Loucy (cell line): ENCODE results near the gene RIIAD1.

Source experiments
- EZH2phosphoT487 ChIP-seq: fragments of 200-600 bp; IDR thresholded peaks from 2 replicates; pipeline ENCODE4 v1.6.1; 2018; ENCODE audit warnings: antibody characterized with exemption, mild to moderate bottlenecking, moderate library complexity, borderline replicate concordance
- TF ChIP-seq, protein P1 (sequence below): fragments of 200-600 bp; sonication (generic); conservative IDR thresholded peaks from 2 replicates; pipeline ENCODE4 v1.5.1; 2014; ENCODE audit warnings: mild to moderate bottlenecking, antibody characterized with exemption, low read length

DNA sequence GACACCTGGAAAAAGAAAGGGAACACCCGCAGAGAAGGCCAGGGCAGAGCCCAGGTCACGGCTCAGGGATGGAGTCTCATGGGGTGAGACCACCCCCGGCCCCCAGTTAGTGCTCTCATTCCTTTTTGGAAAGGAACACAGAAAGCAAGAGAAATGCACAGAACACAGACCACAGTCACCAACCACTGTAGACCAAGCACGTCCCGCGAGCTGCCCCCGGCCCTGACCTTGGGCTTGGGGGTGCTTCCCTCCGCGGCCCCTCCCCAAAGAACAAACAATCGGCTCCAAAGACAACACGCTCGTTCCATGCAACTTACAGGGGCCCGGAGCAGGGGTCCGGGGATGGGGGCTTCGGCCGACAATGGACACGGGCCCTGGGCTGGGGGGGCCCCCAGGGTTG is 17.5 kb upstream of the RIIAD1 start:
- TF ChIP-seq, protein P1, sequence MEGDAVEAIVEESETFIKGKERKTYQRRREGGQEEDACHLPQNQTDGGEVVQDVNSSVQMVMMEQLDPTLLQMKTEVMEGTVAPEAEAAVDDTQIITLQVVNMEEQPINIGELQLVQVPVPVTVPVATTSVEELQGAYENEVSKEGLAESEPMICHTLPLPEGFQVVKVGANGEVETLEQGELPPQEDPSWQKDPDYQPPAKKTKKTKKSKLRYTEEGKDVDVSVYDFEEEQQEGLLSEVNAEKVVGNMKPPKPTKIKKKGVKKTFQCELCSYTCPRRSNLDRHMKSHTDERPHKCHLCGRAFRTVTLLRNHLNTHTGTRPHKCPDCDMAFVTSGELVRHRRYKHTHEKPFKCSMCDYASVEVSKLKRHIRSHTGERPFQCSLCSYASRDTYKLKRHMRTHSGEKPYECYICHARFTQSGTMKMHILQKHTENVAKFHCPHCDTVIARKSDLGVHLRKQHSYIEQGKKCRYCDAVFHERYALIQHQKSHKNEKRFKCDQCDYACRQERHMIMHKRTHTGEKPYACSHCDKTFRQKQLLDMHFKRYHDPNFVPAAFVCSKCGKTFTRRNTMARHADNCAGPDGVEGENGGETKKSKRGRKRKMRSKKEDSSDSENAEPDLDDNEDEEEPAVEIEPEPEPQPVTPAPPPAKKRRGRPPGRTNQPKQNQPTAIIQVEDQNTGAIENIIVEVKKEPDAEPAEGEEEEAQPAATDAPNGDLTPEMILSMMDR: no peak
- TF ChIP-seq EZH2phosphoT487: no peak
